OCI-LY3 (cell line): ENCODE measurements around the gene TRDN.
A peak's percentile ranks its signal among the peaks of the same experiment; 100 is the strongest.

Source experiments
- H2AFZ ChIP-seq: fragments of 200-600, 300-600 bp; shearing (Covaris generic); 2 replicates; pipeline ENCODE4 v1.6.0; 2014; ENCODE audit warnings: antibody characterized with exemption, low read depth, low read length
- H3K27ac ChIP-seq: fragments of 200-600, 300-600 bp; sonication (generic); 2 replicates; pipeline ENCODE4 v1.5.1; 2014; ENCODE audit warnings: mild to moderate bottlenecking, low read length, moderate library complexity, mixed read lengths
- H3K27me3 ChIP-seq: fragments of 200-600, 300-600 bp; sonication (generic); 2 replicates; pipeline ENCODE4 v1.6.1; 2014; ENCODE audit warnings: low read depth, low read length, mixed read lengths
- H3K36me3 ChIP-seq: fragments of 200-600, 300-600 bp; sonication (generic); replicated peaks from 2 replicates; pipeline ENCODE3; 2014; ENCODE audit warnings: low read depth, low read length, mixed read lengths
- H3K4me1 ChIP-seq: fragments of 300-600, 200-600 bp; sonication (generic); 2 replicates; pipeline ENCODE4 v1.6.1; 2014; ENCODE audit warnings: low read length, mixed read lengths
- H3K4me2 ChIP-seq: fragments of 200-600, 300-600 bp; sonication (generic); 2 replicates; pipeline ENCODE4 v1.6.1; 2014; ENCODE audit warnings: low read length, mixed read lengths
- H3K4me3 ChIP-seq: fragments of 300-600, 200-600 bp; sonication (generic); 2 replicates; pipeline ENCODE4 v1.5.1; 2014; ENCODE audit warnings: antibody characterized with exemption, mild to moderate bottlenecking, low read length, moderate library complexity
- H3K79me2 ChIP-seq: fragments of 300-600, 200-600 bp; shearing (Covaris generic); 2 replicates; pipeline ENCODE4 v1.6.1; 2014; ENCODE audit warnings: mild to moderate bottlenecking, low read length, mixed read lengths
- H3K9ac ChIP-seq: fragments of 300-600, 200-600 bp; shearing (Covaris generic); 2 replicates; pipeline ENCODE4 v1.6.0; 2014; ENCODE audit warnings: mild to moderate bottlenecking, low read length, moderate library complexity
- H3K9me3 ChIP-seq: fragments of 200-600, 300-600 bp; shearing (Covaris generic); 2 replicates; pipeline ENCODE4 v1.6.1; 2014; ENCODE audit warnings: low read length, mixed read lengths; ENCODE audit not compliant: insufficient read depth
- H4K20me1 ChIP-seq: fragments of 200-600, 300-600 bp; sonication (generic); 2 replicates; pipeline ENCODE4 v1.6.1; 2016; ENCODE audit warnings: low read length, mixed read lengths; ENCODE audit not compliant: insufficient read depth
- EZH2phosphoT487 ChIP-seq: fragments of 200-600 bp; shearing (Covaris generic); IDR thresholded peaks from 2 replicates; pipeline ENCODE4 v1.6.1; 2018; ENCODE audit warnings: antibody characterized with exemption, mixed run types, low read depth
- TF ChIP-seq, protein P1 (sequence below): fragments of 200-600, 300-600 bp; sonication (generic); IDR thresholded peaks from 2 replicates; pipeline ENCODE4 v1.5.1; 2014; ENCODE audit warnings: antibody characterized with exemption, low read length, low read depth

Gene TRDN

DNA sequence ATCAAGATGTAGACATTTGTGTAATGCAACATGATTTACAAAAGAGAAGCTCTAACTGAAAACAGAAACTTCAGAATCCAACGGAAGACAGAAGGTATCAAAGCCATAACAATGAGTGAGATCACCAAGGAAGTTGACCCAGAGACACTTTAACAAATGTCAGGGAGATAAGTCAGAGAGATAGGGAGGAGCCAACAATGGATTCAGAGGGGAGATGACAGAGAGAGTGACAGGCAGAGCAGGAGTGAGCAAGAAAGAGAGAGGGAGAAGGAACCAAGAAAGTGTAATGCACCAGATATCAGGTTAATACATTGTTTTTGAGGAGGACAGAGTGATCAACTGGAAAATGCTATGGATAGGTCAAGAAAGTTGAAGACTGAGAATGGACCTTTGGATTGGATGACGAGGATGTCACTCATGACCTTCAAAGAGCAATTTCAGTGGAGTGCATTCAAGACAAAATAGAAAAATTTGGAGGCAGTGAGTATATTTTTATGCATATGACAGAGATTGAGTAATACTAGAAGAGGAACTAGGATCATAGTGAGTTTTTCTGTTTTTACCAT lies 86.6 kb downstream of the TRDN start:
- Histone ChIP-seq H2AFZ (no peak overlapping the region), H3K36me3 (no peaks in the 10 kb centered on the region), H3K9me3 (no peaks in the 10 kb centered on the region), H3K27me3 (no peaks in the 10 kb centered on the region), H3K27ac (no peak overlapping the region), H4K20me1 (no peaks in the 10 kb centered on the region), H3K4me2 (peak overlapping the region; percentile 45), H3K4me1 (peaks cover 13% of the 10 kb centered on the region), H3K9ac (no peak overlapping the region), H3K4me3 (no peak overlapping the region), H3K79me2 (no peaks in the 10 kb centered on the region)
- no peak for TF ChIP-seq EZH2phosphoT487
- TF ChIP-seq, protein P1, sequence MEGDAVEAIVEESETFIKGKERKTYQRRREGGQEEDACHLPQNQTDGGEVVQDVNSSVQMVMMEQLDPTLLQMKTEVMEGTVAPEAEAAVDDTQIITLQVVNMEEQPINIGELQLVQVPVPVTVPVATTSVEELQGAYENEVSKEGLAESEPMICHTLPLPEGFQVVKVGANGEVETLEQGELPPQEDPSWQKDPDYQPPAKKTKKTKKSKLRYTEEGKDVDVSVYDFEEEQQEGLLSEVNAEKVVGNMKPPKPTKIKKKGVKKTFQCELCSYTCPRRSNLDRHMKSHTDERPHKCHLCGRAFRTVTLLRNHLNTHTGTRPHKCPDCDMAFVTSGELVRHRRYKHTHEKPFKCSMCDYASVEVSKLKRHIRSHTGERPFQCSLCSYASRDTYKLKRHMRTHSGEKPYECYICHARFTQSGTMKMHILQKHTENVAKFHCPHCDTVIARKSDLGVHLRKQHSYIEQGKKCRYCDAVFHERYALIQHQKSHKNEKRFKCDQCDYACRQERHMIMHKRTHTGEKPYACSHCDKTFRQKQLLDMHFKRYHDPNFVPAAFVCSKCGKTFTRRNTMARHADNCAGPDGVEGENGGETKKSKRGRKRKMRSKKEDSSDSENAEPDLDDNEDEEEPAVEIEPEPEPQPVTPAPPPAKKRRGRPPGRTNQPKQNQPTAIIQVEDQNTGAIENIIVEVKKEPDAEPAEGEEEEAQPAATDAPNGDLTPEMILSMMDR = no peak

DNA sequence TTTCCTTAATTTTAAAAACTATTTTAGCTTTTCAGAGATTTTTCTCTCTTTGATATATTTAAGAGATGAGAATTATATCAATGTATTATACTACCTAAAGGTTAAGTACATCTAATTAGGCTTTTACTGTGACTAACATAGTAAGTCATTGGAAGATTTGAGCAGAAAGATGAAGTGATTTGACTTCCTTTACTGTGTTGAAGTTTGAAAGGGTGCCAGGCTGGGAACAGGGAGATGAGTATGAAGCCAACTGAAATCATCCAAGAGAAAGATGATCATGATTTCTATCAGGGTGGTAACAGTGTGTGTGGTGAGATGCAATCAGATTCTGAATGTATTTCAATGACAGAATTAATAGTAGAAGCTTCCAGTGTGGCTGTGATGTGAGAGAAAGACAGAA lies 87.3 kb downstream of the TRDN start:
- Histone ChIP-seq H3K4me1 (peaks cover 13% of the 10 kb centered on the region), H3K79me2 (no peaks in the 10 kb centered on the region), H3K27me3 (no peaks in the 10 kb centered on the region), H3K9ac (no peak overlapping the region), H3K27ac (no peak overlapping the region), H3K4me3 (no peak overlapping the region), H2AFZ (no peak overlapping the region), H3K36me3 (no peaks in the 10 kb centered on the region), H3K4me2 (peak overlapping the region; percentile 45; the same call in 1 of the 2 replicates), H4K20me1 (no peaks in the 10 kb centered on the region), H3K9me3 (no peaks in the 10 kb centered on the region)
- TF ChIP-seq, protein P1 = no peak
- no peak for TF ChIP-seq EZH2phosphoT487

DNA sequence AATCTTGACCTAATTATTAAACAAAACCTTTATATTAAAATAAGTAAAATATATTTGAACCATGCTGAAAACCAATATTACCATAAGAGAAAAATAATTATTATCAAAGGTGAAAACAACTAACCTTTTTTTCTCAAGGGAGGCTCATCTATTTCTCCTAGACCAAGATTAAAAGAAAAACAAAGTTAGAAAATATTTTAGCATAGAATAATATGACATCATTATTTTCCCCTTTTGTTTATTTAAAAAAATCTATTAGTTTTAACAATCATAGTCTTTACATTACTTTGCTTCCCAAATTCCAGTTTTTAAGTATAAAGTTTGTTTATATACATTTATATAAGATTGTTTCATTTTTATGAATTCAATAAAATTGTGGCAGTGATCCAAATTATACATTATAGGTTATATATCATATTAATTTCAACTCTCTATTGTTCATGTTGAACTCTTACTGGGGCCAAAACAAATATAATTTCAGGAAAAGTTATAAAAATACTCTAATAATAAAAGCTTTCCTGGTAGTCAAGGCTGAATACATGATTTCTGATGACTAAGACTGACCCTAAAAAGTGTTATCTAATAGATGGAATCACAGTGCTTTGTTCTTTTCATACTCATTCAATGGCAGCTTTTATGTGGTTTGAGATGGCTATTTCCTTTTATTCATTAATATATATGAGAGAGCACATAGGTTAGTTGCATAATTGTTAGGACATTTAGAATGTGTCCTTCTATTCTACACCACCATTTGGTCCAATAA lies 89.4 kb downstream of the TRDN start:
- no peaks in the 10 kb centered on the region for H3K27me3 ChIP-seq
- no peaks in the 10 kb centered on the region for H3K79me2 ChIP-seq
- no peak overlapping the region for H3K27ac ChIP-seq
- H3K4me2 ChIP-seq = no peak overlapping the region
- TF ChIP-seq, protein P1 = no peak
- no peak for TF ChIP-seq EZH2phosphoT487
- no peaks in the 10 kb centered on the region for H4K20me1 ChIP-seq
- H3K36me3 ChIP-seq = no peaks in the 10 kb centered on the region
- no peaks in the 10 kb centered on the region for H3K9me3 ChIP-seq
- peaks cover 13% of the 10 kb centered on the region for H3K4me1 ChIP-seq
- H3K9ac ChIP-seq = no peak overlapping the region
- H2AFZ ChIP-seq = no peak overlapping the region
- no peak overlapping the region for H3K4me3 ChIP-seq

DNA sequence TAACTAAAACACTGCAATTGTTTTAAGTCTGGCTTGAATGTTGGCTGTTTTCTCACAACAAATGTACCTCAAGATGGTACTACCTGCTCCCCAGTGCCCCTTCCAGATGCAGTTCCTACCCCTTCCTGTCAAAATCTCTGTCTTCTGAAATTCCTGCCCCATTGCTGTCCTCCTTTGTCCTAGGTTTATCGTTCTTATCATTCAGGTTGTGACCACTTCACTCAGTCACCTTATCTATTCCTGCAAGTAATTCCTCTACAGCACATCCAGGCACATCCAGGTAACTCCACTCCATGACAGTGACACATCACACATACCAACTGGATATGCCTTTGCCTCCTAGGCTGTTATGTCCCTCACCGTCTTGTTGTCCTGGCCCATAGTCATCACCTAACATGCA lies 90.2 kb downstream of the TRDN start:
- Histone ChIP-seq H3K27me3 (no peaks in the 10 kb centered on the region), H3K4me3 (no peak overlapping the region), H3K36me3 (no peaks in the 10 kb centered on the region), H3K4me2 (no peak overlapping the region), H3K4me1 (peaks cover 13% of the 10 kb centered on the region), H3K79me2 (no peaks in the 10 kb centered on the region), H2AFZ (no peak overlapping the region), H3K27ac (no peak overlapping the region), H4K20me1 (no peaks in the 10 kb centered on the region), H3K9me3 (no peaks in the 10 kb centered on the region), H3K9ac (no peak overlapping the region)
- TF ChIP-seq, protein P1 = no peak
- TF ChIP-seq EZH2phosphoT487 = no peak
